Raji (cell line): ENCODE measurements around the gene TMEM179.

ENCODE experiments used
- POLR2A ChIP-seq: IDR thresholded peaks from 2 replicates; pipeline ENCODE4 v1.6.1; 2011; ENCODE audit warnings: low read depth, low read length, control low read depth; ENCODE audit not compliant: insufficient read depth

The TMEM179 gene

DNA sequence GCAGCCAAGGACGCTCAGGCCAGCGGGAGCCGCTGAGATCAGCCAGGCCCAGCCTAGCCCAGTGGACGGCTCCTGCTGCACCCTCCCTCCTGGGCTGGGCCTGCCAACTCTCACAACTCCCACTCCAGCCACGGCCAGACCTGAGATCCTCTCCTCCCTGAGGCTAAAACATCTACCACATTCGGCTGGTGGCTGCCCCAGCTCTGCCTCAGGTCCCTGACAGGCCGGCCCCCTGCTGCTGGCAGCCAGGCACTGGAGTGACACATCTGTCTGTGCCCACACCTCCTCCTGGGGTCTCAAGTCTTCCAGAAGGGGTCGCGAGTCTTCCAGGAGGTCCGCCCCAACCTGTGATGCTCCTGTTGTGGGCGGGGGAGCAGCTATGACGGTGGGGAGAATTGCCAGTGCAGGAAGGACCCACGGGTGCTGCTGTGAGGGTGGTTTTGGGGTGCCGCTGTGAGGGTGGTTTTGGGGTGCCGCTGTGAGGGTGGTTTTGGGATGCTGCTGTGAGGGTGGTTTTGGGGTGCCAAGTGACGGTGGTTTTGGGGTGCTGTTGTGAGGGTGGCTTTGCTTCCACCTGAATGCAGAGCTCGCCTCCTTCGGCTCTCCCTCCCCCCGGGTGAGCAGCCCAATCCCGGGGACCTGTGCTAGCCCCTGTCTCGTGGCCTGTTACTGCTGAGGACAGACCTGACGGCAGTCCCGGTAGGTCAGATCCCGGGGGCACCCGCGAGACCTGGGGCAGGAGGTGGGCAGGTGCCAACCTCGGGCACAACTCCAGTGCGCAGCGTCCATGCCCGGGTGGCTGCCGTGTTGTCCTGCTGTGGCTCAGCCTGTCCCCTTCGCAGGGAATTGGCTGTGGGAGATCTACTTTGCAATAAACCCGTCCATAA lies 52.5 kb downstream of the TMEM179 start:
- no peak for TF ChIP-seq POLR2A

DNA sequence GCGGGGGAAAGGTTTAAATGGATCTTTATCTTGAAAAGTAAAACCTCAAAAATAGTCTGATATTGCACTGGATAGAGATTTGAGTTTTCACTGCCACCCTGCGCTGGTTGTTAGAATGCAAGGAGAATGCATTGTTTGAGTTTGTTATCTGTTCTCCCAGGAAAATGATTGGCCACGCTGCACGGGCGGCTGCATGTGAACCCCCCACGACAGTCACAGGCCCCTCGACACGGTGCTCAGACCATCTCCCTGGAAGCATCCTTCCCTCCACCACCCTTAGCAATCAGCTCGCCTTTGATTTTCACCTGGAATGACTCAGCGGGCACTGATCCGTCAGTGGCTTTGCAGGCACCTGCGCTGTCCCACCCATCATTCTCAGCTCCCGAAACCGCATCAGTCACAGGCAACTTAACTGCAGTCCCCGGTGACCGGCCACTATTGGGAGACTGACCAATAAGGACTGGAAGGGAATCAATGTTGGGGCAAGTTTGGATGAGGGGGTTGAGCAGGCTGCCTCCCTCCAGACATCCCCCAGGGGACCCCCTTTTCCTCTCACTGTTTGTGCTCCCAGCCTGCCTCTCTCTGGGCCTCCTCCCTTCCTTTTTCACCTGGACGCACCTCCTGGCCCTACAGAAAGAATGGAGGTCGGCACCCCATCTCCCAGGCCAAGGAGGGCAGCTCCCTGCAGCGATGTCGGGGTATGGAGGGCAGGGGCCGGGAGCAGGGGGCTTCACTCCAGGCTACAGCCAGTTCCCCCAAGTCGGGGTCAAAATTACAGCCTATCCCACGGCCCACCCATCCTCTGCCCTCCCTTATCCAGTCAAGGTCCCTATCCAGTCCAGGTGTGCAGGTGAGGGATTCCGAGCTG lies 53.5 kb downstream of the TMEM179 start:
- no peak for TF ChIP-seq POLR2A

DNA sequence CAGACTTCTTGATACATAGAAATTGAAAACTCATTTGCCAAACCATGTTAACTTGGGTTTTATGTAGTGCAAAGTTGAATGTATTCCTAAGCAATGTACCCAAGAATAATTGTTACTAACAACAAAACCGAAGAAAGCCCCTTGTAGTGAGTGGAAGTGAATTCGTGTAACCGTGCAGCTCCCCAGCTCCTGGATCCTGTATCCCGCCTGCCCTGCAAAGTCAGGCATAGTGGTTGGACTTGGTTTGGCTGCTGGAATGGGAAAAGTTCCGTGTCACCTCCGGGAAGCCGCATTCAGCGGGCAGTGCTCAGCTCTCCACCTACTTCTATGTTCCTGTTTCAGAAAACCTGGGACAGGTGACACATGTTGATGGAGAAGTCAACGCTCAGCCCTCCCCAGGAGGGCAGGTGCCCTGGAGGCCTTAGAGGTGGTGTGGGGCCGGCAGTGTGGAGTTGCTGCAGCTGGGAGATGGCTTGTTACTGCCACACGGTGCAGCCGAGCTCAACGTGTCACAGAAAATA lies 54.2 kb downstream of the TMEM179 start:
- no peak for TF ChIP-seq POLR2A

DNA sequence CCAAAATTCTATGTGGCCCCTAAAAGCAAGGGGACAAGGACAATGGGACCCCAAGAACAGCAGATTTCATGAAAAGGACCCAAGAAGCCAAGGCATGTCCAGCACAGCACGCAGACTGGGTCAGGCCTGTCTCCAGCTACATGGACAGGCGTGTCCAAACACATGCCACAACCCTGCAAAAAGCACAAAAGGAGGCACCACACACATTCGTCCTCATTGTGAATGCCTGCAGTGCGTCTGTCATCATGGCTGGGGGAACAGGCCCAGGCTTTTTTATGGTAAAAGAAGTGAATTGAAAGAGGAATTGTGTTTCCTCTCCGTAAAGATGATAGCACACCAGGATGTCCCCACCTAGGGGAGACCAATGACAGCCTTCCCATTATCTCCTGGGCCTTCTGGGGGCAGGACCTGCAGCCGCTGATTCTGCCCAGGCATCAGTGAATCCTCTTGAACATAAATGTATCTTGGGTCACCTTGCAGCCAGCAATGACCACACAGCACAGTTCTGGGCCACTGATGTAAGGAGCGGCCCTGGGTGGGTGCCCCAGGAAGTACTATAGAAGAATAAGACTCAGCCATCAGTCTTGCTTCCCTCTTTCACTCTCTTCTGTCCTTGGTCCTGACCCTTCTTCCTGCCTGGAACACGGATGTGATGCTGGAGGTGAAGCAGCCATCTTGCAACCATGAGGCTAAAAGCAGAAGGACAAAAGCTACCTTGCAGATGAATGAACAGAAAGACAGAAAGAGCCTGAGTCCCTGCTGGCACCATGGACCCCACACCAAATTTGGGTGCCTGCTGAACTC lies 54.8 kb downstream of the TMEM179 start:
- no peak for TF ChIP-seq POLR2A

DNA sequence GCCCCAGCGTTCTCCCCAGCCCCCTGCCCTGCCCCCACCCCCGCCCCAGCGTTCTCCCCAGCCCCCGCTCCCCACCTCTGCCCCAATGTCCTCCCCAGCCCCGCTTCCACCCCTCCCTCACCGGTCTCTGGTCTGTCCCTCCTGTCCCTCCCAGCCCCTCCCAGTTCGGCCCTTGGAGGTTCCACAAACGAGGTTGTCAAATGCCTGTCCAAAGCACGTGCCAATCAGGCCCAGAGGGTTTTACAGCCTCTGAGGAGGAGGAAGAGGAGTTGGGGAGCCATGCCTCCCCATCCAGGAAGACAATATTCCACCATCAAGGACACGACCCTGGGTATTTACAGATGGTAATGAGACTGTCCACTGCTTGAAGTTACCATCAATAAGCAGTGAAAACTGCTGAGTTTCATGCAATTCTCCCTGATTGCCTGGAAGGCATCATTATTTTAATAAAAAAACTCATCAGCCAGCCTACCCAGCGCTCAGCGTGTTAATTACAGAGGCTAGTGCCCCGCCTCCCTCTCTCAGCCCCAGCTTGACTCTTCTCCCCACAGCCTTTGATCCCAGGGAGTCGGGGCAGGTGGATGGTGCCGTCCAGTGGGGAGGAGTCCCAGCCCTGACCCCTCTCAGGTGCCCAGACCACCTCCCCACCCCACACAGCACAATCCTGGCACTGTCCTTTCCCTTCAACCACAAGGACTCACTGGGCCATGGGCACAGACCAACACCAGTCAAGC lies 55.6 kb downstream of the TMEM179 start:
- TF ChIP-seq POLR2A, result no peak

DNA sequence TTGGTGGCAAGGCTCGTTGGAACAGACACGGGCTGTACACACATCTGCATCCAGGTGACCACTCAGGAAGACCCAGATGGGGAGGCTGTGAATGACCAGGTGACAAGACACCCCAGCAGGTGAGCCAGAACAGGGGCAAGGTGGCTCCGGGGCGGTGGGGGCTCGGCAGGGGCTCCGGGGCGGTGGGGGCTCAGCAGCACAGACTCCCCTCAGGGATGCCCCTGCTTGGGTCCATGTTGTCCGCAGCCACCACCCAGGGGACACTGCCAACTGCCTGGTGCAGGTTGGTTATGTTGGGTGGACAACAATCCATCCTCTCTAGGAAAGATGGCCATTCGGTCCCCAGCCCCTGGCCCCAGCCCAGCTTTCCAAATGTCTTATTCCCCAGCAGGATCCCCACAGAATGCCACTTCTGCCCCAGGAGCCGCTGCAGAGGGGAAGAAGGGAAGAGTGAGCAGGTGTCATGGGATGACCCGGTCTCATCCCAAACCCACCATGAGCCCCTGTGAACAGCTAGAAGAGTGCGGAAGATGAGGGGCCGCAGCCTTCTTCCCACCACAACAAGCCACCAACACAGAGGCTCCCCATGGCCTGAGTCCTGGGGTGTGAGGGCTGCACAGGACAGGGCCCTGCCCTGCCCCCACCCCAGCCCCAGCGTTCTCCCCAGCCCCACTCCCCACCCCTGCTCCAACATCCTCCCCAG lies 56.4 kb downstream of the TMEM179 start:
- TF ChIP-seq POLR2A, result no peak

DNA sequence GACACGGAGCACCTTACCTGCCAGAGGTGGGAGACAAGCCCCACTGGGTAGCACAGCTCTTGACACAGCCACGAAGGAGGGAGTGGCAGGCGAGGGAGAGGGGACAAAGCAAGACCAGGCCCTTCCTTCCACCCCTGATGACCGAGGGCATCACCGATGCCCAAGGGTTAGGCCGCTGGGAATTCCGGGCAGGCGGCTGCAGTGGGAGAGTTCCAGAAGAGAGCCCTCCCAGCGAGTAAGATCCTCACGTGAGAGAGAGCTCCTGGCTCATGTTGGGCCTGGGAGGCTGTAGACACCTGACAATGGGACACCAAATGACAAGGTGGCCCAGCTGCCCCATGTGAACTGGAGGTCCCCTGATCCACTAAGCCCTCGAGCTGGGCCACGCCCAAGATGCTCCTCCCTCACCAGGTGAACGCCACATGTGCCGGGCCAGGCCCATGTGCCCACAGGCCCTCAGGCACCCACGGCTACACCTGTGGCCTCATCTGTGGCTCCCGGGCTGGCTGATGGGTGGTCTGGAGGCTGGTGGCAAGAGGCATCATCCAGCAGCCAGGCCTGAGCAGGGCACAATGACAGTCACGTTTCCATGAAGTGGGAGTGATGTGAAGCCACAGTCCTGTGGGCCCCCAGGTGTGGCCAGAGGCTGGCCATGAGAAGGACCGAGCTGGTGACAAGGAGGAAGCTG lies 57.1 kb downstream of the TMEM179 start:
- TF ChIP-seq POLR2A, result no peak

DNA sequence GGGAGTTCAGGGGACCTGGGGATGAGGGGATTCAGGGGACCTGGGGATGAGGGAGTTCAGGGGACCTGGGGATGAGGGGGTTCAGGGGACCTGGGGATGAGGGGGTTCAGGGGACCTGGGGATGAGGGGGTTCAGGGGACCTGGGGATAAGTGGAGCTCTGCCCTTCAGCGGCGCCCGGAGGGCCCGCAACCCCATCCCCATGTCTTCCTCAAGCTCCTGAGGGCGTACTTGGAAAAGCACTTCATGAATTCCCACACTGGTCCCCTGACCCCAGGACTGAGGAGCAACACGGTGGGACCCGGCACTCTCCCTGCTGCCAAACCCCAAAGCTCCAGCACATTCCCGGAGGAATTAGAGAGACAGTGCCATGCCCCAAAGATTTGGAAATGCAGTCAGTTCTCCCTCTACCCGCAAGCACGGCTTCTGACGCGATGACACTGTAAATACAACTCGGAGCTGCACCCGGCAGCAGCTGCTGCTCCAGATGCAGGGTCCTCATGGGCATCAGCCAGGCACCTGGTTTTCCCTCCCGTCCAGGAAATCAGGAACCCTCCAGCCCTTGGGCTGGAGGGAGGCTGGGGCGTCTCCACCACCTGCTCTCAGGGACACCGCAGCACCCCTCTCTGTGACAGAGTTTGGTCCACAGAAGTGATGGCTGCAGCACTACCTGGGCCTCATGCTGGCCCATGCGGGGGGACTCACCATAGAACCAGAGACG lies 57.8 kb downstream of the TMEM179 start:
- TF ChIP-seq POLR2A, result no peak

DNA sequence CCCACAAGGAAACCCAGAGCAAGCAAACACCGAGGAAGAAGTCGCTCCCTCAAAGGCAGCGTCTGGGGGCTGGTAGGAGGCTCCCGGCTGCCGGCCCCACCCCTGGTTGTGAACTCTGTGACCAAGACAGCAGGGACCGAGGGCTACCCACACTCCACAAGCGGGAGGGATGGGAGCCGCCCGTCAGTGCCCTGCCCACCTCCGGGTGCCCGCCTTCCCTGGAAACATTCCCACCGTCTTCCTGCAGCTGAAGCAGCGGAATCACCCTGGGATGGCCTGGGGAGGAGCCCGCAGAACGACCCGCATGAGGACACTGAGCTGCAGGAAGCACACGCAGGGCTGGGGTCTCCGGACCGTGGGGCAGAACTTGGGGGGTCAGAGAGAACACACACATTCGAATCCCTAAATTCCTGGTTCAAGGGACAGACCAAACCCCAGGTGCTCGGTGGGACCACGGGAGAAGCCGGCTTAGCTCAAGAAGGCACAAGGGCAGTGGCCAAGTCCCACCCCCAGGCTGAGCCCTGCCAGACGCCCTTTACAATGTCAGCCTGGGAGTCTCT lies 58.5 kb downstream of the TMEM179 start:
- no peak for TF ChIP-seq POLR2A

DNA sequence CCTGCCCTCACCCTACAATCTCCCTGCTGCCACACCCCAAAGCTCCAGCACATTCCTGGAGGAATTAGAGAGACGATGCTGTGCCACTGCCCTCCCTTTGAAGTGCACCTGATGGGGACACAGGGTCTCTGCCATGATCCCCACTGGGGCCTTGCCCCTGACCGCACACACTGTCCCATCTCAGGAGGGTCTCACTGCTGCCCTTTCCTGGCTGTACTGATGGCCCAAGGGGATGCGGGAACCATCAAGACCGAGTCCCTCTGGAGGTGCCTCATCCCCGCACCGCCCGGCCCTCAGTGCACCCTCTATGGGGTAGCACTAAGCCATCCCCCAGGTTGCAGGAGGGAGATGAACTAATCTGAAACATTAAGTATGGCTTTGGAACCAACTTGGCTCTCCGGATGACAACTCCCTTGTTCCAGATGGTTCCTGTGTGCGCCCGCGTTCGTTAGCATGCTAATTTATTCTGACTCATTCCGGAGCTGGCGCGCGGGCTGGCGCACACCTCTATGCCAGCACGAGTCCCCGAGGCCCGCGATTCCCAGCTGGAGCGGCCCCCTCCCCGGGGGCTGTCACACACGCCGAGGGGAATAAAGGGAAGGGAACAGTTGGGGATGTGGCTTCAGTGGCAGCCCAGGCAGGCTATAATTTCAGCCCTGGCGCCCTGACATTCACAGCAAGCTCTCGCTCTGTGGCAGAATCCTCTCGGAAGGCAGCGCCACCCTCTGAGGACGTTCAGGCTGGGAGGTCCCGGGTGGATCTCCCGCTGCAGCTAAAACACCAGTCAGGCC lies 59.2 kb downstream of the TMEM179 start:
- TF ChIP-seq POLR2A, result no peak

DNA sequence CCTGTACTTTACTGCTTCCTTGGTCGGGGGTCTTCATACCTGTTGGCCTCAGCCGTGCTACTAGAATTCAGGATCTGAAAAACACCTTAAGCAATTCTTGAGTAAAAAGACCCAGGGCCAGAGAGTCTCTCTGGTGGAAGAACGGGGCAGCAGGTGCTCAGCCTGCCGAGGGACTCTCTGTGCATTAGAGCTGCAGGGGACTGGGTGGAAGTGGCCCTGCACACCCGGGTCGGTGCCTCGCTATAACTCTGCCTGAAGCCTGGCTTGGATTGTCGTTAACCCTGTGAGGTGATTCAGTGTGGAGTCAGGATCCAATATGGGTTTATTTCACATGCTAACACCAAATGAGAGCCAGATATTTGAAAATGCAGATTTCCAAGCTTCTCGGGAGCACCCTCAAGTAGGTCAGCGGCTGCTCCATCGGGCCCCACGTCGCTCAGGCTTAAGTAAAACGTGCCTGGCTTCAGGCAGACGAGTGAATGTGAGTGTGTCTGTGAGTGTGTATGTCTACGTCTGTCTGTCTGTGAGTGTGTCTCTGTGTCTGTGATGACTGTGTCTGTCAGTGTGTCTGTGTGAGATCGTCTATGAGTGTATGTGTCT lies 60.1 kb downstream of the TMEM179 start:
- TF ChIP-seq POLR2A, result no peak
